ENCODE measurements around the gene SVIL.
"Not testable (repeated sequence)": the region's sequence is repeated elsewhere in the genome, so short reads cannot be mapped to it uniquely, and the experiment has no call there.

The SVIL gene

GRCh38 chr10:29575098-29575455 lies 59.7 kb downstream of the SVIL start:
- no peak for DNase-seq (ENCODE audit: low read depth, low spot score)

GRCh38 chr10:29574212-29575097 lies 60.3 kb downstream of the SVIL start:
- not testable (repeated sequence) for DNase-seq (ENCODE audit: low read depth, low spot score)

GRCh38 chr10:29570248-29570647 lies 64.5 kb downstream of the SVIL start:
- DNase-seq (ENCODE audit: low read depth, low spot score) = not testable (repeated sequence)

- no peak for DNase-seq (ENCODE audit: low read depth, low spot score)
Measured at GRCh38 chr10:29569795-29570194, 65.0 kb downstream of the SVIL start.

- no peak for DNase-seq (ENCODE audit: low read depth, low spot score)
Measured at GRCh38 chr10:29567003-29567402, 67.8 kb downstream of the SVIL start.

- not testable (repeated sequence) for DNase-seq (ENCODE audit: low read depth, low spot score)
Measured at GRCh38 chr10:29566209-29566608, 68.6 kb downstream of the SVIL start.

GRCh38 chr10:29563420-29564035 lies 71.2 kb downstream of the SVIL start:
- no peak for DNase-seq (ENCODE audit: low read depth, low spot score)

- not testable (repeated sequence) for DNase-seq (ENCODE audit: low read depth, low spot score)
Measured at GRCh38 chr10:29563006-29563405, 71.8 kb downstream of the SVIL start.

- DNase-seq (ENCODE audit: low read depth, low spot score) = no peak
Measured at GRCh38 chr10:29559996-29560395, 74.8 kb downstream of the SVIL start.

GRCh38 chr10:29557665-29558064 lies 77.1 kb downstream of the SVIL start:
- DNase-seq (ENCODE audit: low read depth, low spot score) = no peak

GRCh38 chr10:29555746-29556481 lies 78.9 kb downstream of the SVIL start:
- DNase-seq (ENCODE audit: low read depth, low spot score) = no peak

GRCh38 chr10:29555091-29555745 lies 79.6 kb downstream of the SVIL start:
- no peak for DNase-seq (ENCODE audit: low read depth, low spot score)

GRCh38 chr10:29554660-29555059 lies 80.1 kb downstream of the SVIL start:
- DNase-seq (ENCODE audit: low read depth, low spot score) = no peak

- no peak for DNase-seq (ENCODE audit: low read depth, low spot score)
Measured at GRCh38 chr10:29553544-29554250, 81.1 kb downstream of the SVIL start.

GRCh38 chr10:29553116-29553515 lies 81.7 kb downstream of the SVIL start:
- not testable (repeated sequence) for DNase-seq (ENCODE audit: low read depth, low spot score)

- DNase-seq (ENCODE audit: low read depth, low spot score) = not testable (repeated sequence)
Measured at GRCh38 chr10:29549493-29549892, 85.3 kb downstream of the SVIL start.

- DNase-seq (ENCODE audit: low read depth, low spot score) = no peak
Measured at GRCh38 chr10:29546773-29547313, 87.9 kb downstream of the SVIL start.

GRCh38 chr10:29545122-29545521 lies 89.6 kb downstream of the SVIL start:
- DNase-seq (ENCODE audit: low read depth, low spot score) = no peak

GRCh38 chr10:29543715-29544114 lies 91.1 kb downstream of the SVIL start:
- DNase-seq (ENCODE audit: low read depth, low spot score) = no peak

- DNase-seq (ENCODE audit: low read depth, low spot score) = no peak
Measured at GRCh38 chr10:29542723-29543122, 92.0 kb downstream of the SVIL start.
